Fibroblast of skin of scalp (primary cell): ENCODE measurements around the gene GALNTL6.
"Not testable (repeated sequence)": the region's sequence is repeated elsewhere in the genome, so short reads cannot be mapped to it uniquely, and the experiment has no call there.

Experiments
- DNase-seq: peaks from one replicate; pipeline ENCODE4 v3.0.0-alpha.2; 2013

Gene GALNTL6

DNA sequence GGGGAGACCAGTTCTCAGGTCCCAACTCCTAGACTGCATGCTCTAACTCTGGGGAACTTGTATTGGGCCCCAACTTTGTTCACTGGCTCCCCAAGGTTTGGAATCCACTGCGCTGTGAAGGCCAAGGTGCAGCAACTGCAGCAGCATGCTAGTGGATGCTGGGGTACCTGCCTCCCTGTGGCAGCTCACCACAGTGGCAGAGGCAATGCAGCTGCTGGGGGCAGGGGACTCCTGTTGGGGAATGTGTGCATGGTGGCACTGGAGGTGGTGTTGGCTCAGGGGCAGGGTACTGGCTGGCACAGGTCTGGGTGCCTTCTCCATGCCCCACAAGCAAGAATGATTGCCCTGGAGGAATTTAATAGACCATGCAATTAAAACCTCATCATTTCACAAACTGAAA lies 862.0 kb downstream of the GALNTL6 start:
- DNase-seq = no peak

DNA sequence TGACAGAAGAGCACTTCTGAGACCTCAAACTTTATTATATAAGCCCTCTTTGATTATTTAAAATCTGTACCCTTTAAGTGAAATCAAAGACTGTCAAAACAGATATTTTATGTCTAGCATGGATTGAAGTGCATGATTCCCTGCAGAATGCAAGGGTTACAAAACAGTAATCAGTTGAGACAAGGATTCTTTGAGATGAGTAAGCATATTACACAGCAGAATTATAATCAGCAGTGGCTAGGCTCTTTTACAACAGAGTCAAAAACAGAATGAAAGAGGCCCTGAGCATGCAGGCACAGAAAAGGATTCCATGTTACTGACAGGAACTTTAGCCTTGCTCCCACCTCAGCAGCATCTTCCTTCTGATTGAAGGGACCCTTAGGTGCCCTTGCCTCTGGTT lies 867.5 kb downstream of the GALNTL6 start:
- no peak for DNase-seq

DNA sequence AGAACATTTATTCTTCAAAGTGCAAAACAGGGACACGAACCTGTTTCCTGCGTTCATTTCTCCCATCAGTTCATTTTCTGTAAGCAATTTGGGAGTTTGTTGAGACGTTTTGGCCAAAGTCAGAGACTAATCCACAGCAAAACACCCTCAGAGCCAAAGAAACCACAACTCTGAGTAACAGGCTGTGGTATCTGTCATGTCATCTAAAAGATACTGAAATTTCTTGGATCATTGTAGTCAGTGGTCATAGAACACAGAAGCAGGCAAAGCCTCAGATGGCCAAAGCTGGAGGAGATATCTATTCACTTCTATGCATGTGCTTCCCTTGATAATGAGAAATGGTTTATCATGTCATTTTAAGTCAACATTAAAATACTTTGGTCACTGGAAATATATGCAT lies 869.8 kb downstream of the GALNTL6 start:
- peak; percentile 20 for DNase-seq

DNA sequence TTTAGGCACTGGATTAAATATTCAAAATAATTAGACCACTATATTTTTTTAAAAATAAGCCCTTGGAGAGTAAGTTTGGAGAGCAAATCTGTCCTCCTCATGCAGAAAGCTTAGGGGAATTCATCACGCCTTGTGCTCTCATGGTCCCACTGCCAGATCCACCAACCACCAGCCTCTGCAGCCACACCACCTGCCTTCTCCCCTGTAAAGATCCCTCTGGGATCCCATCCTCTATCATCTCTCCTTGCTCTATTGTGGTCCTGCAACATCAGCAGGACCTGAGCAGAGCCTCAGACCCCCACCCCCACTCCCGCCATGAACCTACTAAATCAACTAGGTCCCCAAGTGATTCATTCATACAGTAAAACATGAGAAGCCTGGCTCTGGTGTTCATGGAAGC lies 872.8 kb downstream of the GALNTL6 start:
- DNase-seq = no peak

DNA sequence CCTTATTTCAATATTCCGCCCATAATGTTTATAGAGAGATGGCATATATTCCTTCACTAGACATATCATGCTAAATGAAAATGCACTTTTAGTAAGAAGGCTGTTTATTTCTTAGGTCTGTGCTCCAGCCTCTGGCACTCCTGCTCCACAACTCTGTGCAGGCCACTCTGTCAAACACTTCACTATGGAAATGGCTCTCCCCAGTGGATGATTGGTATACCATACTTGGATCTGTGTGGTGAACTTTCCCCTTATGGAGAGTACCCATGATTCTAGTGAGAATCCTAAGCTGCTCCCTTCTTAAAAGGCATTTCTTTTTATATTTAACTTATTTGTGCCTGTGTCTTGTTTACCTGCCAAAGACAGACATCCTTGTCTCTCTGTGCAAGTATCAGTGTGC lies 875.3 kb downstream of the GALNTL6 start:
- DNase-seq = no peak

DNA sequence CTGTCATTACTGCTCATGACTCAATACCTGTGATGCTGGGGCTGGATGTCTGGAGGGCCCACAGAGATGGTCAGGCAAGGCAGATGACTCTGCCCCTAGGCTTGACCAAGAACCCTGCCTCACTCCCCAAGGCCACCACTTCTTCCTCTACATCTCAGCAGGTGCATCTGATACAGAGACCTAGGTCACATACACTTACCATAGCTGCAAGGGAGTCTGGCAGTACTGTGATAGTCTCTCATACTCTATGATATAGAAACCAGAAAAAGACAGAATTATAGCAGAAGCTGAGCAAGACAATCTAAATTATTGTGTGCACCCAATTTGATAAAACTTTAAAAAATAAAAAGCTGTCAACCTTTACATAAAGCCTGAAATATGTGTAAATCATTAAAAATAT lies 878.3 kb downstream of the GALNTL6 start:
- no peak for DNase-seq

DNA sequence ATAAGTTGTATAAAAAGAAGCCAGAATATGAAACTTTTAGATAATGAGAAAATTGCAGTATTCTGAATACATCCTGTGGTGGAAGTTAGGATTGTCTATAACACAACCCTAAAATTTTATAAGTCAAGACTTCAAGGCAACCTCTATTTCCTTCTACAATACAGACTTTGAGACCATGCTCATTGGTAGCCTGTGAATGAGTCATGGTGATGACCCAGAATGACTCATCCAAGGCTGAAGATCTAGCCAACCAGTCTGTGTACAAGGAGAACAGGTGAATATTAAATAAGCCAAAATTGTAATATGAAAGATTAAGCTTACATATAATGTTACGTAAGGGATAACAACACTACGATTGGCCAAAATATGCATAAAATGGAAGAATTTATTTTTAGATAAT lies 879.5 kb downstream of the GALNTL6 start:
- no peak for DNase-seq

DNA sequence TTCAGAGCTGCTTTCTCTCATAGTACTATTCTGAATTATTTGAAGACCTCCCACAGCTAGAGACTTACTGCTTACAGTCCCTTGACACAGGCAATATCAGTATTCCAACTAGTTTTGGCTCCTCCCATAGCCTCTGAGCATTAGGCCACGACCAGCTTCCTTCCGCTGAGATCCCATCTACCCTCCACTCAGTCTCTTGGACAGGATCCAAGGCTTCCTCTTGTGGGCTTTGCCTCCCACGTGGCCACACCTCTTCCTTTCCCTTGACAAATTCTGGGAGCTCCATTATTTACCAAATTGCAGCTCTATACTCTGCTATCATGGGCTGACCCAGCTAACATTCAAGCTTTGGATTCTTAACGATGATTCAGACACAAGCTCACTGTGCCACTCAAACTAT lies 885.1 kb downstream of the GALNTL6 start:
- DNase-seq = no peak

DNA sequence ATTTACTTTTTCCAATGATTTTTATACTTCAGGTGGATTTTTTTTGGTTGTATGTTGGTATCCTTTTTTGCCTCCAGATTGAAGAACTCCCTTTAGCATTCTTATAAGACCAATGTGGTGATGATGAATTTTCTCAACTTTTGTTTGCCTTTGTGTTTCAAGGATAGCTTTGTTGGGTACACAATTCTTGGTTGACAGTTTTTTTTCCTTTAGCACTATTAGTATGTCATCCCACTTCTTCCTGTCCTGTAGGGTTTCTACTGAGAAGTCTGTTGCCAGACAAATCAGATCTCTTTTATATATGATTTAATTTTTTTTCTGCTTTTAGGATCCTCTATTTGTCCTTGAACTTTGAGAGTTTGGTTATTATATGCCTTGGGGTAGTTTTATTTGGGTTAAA lies 892.4 kb downstream of the GALNTL6 start:
- DNase-seq = no peak

DNA sequence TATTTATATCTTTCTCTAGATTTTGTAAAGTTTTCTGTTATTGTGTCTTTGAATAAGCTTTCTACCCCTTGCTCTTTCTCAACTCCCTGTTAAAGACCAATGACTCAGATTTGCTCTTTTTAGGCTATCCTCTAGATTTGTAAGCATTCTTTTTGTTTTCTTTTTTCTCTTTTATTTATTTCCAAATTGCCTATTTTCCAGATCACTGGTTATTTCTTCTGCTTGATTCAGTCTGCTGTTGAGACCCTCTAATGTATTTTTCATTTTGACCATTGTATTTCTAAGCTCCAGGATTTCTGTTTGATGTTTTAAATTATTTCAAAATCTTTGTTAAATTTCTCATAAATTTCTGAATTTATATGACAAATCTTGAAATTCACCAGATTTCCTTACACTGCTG lies 892.8 kb downstream of the GALNTL6 start:
- DNase-seq = no peak

DNA sequence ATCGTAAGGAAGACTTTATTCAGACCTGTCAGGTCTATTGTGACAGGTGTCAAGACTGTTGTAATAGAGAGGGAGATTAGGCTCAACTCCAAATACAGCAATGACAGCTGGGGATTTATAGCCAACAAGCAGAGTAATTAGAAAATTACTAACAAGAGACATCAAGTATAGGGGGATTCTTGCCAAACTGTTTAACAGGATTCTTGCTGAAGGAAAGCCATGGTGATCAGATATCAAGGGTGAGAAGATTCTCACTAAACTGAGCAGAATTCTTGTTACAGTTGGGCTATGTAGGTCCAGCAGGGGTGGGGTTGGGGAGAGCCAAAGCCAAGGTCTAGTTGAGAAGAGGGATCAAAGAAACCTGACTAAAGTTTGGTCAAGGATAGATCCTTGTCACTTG lies 894.4 kb downstream of the GALNTL6 start:
- no peak for DNase-seq

DNA sequence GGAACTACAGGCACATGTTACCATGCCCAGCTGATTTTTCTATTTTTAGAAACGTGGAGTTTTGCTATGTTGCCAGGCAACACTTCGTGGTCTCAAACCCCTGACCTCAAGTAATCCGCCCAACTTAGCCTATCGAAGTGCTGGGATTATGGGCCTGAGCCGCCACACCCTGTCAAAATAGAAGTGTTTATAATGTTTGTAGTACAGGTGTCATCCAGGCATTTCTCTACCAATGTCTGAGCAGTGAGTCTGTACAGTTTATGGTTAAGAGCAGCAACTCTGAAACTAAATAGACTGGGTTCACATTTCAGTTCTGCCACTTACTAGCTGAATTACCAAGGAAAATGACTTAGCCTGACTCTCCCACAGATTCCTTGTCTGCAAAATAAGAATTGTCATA lies 895.0 kb downstream of the GALNTL6 start:
- DNase-seq = no peak

DNA sequence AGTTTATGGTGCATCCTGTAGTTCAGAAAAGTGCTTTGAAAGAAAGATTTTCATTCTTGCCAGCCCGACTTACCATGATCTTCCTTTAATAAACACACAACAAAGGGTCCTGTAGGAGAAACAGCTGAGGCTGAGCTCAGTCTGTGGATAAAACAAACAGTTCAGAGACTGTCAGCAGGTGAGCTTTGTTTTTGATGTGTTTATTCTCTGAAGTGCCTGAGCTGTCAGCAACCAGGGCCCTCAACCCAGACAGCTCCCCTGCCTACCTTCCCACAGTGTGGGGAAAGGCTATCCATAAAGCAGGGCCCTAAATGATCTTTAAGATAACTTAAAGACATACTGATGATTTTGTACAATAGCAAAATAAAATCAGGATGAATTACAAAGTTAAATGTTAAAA lies 896.2 kb downstream of the GALNTL6 start:
- DNase-seq = no peak

DNA sequence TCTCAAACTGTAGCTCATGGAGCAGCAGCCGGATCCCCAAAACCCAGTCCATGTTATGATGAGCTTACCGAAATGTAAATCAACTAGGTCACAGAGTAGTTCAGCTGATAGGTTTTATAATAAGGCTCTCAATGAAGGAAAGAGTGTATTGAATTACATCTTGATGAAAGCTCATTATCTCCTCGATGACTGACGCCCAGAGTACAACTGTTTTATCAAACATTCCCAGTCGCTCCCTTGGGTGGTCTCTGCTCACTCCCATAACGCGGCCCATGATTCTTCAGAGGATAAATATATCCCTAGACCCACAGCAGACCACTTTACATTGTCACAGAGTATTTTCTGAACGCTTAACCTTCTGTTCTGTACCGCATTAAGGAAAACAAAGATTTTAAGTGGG lies 903.1 kb downstream of the GALNTL6 start:
- no peak for DNase-seq

DNA sequence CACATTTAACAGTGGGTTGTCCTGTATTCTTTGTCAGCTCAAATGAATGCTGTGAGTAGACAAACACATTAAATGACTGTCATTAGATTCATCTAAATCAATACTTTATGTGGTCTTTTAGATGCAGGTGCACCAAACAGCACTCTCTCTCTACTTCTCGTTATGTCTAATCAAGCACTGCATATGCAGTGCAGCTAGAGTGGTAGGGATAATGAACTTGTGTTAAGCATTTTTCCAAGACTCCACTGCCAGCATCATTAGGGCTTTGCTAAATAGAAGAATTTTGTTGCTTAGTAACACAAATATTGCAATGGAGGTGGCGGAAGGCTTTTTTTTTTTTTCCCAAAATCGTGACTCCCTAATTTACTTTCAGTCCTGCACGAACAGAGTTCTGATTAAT lies 908.5 kb downstream of the GALNTL6 start:
- no peak for DNase-seq

DNA sequence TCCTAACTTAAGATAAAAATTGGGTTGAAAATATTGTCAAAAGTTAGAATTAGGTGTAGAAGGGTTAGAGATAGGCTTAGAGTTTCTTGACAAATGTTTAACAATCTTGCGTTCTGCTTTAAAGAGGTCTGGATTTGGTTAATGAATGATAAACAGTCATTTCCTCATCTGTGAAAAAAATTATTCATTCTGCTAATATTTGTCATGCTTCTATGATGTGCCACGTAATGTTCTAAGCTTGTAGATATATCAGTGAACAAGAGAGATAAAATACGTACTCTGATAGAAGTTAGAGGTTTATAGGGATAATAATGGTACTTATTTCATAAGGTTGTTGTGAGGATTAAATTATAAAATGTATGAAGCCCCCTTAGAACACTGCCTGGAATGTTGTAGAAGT lies 912.4 kb downstream of the GALNTL6 start:
- peak; percentile 45 for DNase-seq

DNA sequence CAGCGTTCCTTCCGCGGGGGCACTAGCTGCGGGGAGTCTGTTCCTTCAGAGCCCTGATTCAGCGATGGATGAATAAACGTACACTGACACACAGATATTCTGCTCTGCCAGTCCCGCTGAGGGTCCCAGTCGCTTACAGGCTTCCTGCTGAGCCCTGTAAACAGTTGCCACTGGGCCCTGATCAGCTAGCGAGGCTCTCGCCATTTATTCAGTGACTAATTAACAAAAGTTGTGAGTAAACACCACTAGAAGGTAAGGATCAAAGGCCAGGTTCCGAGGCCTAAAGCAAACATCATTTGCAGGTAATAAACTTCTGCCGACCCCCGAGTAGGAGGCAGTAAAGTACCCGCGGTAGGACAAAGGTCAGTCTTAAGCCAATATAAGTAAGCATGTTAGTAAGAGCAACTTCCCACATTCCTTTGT lies 912.8 kb downstream of the GALNTL6 start:
- peak; percentile 14 for DNase-seq

DNA sequence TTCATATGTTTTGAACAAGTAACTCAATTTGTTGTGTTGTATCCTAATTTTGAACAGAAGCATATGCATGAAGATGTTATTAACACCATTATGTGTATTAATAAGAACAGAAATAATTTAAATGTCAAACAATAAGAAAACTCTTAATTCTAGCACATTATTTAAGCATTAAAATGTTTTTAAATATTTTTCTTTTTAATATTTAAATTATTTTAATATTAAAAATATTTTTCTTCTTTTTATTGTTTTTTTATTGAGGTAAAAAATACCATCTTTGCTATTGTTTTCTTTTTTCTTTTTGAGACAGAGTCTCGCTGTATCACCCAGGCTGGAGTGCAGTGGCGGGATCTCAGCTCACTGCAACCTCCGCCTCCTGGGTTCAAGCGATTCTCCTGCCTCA lies 914.4 kb downstream of the GALNTL6 start:
- DNase-seq = no peak

DNA sequence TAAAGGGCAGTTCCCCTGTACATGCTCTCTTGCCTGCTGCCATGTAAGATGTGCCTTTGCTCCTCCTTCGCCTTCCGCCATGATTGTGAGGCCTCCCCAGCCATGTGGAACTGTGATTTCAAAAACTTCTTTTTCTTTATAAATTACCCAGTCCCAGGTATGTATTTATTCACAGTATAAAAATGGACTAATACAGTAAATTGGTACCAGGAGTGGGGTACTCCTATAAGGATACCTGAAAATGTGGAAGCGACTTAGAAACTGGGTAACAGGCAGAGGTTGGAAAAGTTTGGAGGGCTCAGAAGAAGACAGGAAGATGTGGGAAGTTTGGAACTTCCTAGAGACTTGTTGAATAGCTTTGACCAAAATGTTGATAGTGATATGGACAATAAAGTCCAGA lies 920.4 kb downstream of the GALNTL6 start:
- DNase-seq = not testable (repeated sequence)

DNA sequence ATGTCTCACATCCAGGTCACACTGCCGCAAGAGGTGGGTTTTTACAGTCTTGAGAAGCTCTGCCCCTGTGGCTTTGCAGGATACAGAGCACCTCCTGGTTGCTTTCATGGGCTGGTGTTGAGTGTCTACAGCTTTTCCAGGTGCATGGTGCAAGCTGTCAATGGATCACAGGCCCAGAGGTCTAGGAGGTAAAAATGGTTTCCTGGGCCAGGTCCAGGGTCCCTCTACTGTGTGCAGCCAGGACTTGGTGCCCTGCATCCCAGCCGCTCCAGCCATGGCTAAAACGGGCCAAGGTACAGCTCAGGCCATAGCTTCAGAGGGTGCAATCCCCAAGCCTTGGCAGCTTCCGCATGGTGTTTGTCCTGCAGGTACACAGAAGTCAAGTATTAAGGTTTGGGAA lies 921.4 kb downstream of the GALNTL6 start:
- no peak for DNase-seq

DNA sequence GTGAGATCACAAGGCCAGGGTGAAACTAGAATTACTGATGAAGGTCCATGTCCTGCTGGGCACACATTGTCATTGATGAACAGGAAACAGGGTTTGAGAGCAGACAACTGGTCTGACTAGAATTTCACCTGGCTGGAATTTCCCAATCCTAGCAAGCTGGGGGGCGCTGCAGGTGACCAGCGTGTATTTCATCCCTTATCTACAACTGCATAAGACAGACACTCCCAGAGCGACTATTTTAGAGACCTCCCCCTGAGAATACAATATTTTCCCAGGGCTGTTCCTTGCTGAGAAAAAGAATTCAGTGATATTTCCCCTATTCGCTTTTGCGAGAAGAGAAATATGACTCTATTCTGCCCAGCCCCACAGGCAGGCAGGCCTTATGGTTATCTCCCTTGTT lies 922.8 kb downstream of the GALNTL6 start:
- no peak for DNase-seq

DNA sequence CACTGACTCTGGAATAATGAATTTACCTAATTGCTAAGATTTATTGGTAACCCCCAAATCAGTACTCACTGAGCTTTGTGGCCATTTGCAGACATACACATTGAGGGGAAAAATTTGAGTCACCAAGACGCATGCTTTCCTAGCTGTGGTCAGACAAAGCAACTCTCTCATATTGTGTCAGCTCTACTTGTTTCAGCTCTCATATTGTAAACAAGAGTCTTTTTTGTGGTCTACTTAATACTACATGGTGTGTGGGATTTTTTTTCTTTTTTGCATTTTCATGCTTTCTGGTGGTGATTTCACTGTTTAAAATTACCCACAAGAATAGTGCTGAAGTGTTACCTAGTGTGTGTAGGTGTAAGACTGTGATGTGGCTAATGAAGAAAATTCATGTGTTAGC lies 927.2 kb downstream of the GALNTL6 start:
- DNase-seq = no peak

DNA sequence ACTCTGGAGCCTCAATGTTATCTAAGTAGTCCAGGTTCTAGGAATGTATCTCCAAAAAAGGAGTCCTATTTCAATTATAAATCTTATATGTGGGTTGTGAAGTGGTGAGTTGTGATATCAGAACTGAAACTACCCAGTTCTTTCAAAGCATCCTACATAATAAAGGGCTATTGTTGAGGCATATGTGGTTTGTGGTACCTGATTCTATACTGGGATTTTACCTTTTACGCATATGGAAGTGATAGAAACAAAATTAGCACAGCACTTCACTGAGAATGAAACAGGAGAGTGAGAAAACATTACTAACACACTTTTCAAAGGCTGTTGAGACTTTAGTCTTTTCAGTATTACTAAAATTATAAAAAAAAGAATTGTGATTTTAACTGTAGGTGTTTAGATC lies 937.7 kb downstream of the GALNTL6 start:
- DNase-seq = no peak

DNA sequence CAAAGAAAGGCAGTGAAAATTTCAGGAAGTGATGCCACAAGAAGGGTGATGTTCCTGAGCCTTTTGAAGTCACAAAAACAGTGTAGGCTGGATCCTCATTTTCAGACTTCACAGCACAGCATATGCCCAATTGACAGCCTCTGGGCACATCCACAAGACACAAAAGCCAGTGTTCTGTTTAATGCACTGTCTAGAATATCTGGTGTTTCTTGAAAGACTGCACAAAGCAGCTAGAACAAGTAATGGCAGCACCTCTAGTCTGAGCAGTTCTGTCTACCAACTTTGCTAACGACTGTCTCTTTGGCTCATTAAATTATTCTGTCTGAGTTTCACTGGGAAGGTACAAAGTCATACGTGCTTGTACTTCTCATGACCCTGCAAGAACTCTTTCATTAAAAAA lies 938.3 kb downstream of the GALNTL6 start:
- no peak for DNase-seq

DNA sequence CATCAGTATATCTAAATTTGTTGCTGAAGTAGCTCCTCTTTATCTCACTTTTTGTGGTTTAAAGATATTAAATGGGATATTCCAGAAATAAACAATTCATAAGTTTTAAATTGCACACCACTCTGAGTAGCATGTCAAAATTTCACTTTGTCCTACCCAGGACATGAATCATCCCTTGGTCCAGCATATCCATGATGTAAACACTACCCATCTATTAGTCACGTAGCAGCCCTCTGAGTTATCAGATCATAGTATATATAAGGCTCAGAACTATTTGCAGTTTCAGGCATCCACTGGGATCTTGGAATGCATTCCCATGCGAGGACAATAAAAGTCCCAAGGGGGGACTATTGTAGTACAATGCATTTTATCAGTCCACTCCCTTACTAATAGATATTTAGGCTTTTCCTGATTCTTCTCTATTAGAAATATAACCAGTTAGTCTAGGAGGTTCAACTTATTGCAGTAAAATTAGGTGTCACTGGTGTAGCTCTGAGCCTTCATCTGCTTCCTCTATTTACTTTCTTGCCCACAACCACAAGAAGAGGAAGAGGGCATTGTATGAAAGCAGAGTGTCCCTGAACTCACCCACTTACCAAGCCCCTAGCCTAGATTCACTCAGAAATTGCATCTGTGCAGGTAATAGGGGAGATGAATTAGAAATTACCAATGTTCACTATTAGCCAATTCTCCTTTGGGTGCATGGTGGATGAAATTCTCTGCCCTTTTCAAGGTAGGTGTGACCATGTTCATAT lies 945.6 kb downstream of the GALNTL6 start:
- DNase-seq = peak; percentile 79
